ENCODE measurements around the gene RAB8B. TPM values are rescaled to one million over a fixed set of nuclear protein-coding genes. Genes with fewer than 3 reads are reported as not detected.
A peak's percentile ranks its signal among the peaks of the same experiment; 100 is the strongest.
"Not testable (repeated sequence)": the region's sequence is repeated elsewhere in the genome, so short reads cannot be mapped to it uniquely, and the experiment has no call there.

RAB8B gene
- total and polyA plus RNA-seq, 4 donors = 34.4 to 104 (median 53.5) TPM

DNA sequence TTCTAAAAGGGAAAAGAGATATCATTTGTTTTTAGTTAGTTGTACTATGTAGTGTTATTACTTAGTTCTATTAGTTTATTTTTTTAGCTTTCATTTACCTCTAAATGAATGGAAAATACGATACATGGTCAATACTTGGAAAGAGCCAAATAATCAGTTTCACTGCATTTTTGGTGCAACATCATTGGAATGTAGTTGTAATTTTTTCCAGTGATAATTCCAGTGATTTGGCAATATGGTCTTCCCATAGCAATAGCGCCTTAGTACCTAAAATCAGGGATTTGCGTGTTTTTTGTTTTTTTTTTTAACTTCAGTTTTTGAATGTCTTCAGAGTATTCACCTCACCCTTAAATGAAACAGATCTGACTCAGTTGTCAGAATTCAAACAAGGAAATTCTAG lies 41.8 kb downstream of the RAB8B start:
- no peaks in the 10 kb centered on the region for H3K27me3 ChIP-seq (ENCODE audit: control insufficient read depth, insufficient read depth, low read length)
- WGBS (ENCODE audit: insufficient coverage) = no CpG with 5 or more reads among the region's 3 CpGs
- no peaks in the 10 kb centered on the region for H3K36me3 ChIP-seq (ENCODE audit: control insufficient read depth, insufficient read depth, low read length)
- no peak for DNase-seq (ENCODE audit: low read depth in 4 of 6, low spot score in 6 of 6)
- H3K27ac ChIP-seq (ENCODE audit: low read depth, low read length) = no peak overlapping the region
- H3K4me3 ChIP-seq (ENCODE audit: low read depth, low read length) = no peak overlapping the region
- no peaks in the 10 kb centered on the region for H3K9me3 ChIP-seq (ENCODE audit: control insufficient read depth, insufficient read depth, low read length)
- H3K4me1 ChIP-seq (ENCODE audit: control insufficient read depth, insufficient read depth, low read length) = peaks cover 6% of the 10 kb centered on the region

DNA sequence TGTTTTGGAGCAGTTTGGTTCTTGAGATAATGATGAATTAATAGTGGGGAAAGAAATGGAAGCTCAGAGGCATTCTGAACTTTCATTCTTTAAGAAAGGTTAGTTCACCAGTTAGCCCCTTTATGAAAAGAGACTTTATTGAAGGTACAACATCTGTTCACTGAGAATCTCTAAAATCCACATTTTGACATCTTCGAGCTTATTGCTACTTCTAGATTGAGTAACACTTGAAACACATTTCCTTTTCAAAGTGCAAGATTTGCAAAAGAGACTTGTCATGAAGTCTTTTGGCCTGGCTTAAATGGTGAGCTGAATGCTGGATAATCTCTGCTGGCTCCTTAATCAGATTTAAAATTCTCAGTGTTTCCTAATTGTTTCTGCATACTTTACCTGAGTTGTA lies 42.3 kb downstream of the RAB8B start:
- H3K27me3 ChIP-seq (ENCODE audit: control insufficient read depth, insufficient read depth, low read length) = no peaks in the 10 kb centered on the region
- peaks cover 6% of the 10 kb centered on the region for H3K4me1 ChIP-seq (ENCODE audit: control insufficient read depth, insufficient read depth, low read length)
- no CpG with 5 or more reads among the region's 1 CpG for WGBS (ENCODE audit: insufficient coverage)
- no peaks in the 10 kb centered on the region for H3K9me3 ChIP-seq (ENCODE audit: control insufficient read depth, insufficient read depth, low read length)
- no peaks in the 10 kb centered on the region for H3K36me3 ChIP-seq (ENCODE audit: control insufficient read depth, insufficient read depth, low read length)
- DNase-seq (ENCODE audit: low read depth in 4 of 6, low spot score in 6 of 6) = no peak
- no peak overlapping the region for H3K4me3 ChIP-seq (ENCODE audit: low read depth, low read length)
- H3K27ac ChIP-seq (ENCODE audit: low read depth, low read length) = no peak overlapping the region

DNA sequence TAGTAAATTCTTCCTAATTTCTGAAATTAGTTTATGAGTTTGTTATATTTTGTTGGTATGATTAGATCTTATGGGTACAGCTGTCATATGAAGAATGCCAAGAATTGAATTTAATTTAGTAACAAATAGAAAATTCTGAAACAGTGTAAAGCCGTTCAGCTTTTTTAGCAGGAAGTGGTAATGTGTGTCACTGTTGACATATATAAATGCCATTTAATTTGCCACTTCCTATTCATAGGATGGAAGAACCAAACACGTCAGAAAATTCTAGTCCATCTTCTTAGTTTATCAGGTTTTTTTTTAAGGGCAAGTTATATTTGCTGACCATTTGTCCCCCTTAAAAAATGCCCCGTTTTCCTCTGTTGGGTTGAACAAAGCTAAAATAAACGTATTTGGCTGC lies 43.0 kb downstream of the RAB8B start:
- H3K9me3 ChIP-seq (ENCODE audit: control insufficient read depth, insufficient read depth, low read length) = no peaks in the 10 kb centered on the region
- no peaks in the 10 kb centered on the region for H3K27me3 ChIP-seq (ENCODE audit: control insufficient read depth, insufficient read depth, low read length)
- WGBS (ENCODE audit: insufficient coverage) = no CpG with 5 or more reads among the region's 4 CpGs
- no peak overlapping the region for H3K4me3 ChIP-seq (ENCODE audit: low read depth, low read length)
- no peak overlapping the region for H3K27ac ChIP-seq (ENCODE audit: low read depth, low read length)
- no peaks in the 10 kb centered on the region for H3K36me3 ChIP-seq (ENCODE audit: control insufficient read depth, insufficient read depth, low read length)
- no peak for DNase-seq (ENCODE audit: low read depth in 4 of 6, low spot score in 6 of 6)
- H3K4me1 ChIP-seq (ENCODE audit: control insufficient read depth, insufficient read depth, low read length) = peaks cover 6% of the 10 kb centered on the region

DNA sequence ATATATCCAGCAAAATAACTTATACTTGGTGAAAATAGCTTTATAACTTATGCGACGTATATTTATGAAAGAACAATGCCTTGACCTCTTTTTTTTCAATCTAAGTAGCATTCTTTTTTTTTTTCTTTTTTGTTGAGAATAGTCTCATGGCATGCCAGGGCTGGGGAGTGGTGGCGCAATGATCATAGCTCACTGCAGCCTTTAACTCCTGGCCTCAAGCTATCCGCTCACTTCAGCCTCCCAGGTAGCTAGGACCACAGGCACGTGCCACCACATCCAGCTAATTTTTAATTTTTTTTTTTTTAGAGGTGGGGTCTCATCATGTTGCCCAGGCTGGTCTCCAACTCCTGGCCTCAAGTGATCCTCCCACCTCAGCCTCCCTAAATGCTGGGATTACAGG lies 43.5 kb downstream of the RAB8B start:
- no peak for DNase-seq (ENCODE audit: low read depth in 4 of 6, low spot score in 6 of 6)
- H3K27ac ChIP-seq (ENCODE audit: low read depth, low read length) = no peak overlapping the region
- no peaks in the 10 kb centered on the region for H3K9me3 ChIP-seq (ENCODE audit: control insufficient read depth, insufficient read depth, low read length)
- peaks cover 6% of the 10 kb centered on the region for H3K4me1 ChIP-seq (ENCODE audit: control insufficient read depth, insufficient read depth, low read length)
- H3K36me3 ChIP-seq (ENCODE audit: control insufficient read depth, insufficient read depth, low read length) = no peaks in the 10 kb centered on the region
- no CpG with 5 or more reads among the region's 5 CpGs for WGBS (ENCODE audit: insufficient coverage)
- no peaks in the 10 kb centered on the region for H3K27me3 ChIP-seq (ENCODE audit: control insufficient read depth, insufficient read depth, low read length)
- no peak overlapping the region for H3K4me3 ChIP-seq (ENCODE audit: low read depth, low read length)

DNA sequence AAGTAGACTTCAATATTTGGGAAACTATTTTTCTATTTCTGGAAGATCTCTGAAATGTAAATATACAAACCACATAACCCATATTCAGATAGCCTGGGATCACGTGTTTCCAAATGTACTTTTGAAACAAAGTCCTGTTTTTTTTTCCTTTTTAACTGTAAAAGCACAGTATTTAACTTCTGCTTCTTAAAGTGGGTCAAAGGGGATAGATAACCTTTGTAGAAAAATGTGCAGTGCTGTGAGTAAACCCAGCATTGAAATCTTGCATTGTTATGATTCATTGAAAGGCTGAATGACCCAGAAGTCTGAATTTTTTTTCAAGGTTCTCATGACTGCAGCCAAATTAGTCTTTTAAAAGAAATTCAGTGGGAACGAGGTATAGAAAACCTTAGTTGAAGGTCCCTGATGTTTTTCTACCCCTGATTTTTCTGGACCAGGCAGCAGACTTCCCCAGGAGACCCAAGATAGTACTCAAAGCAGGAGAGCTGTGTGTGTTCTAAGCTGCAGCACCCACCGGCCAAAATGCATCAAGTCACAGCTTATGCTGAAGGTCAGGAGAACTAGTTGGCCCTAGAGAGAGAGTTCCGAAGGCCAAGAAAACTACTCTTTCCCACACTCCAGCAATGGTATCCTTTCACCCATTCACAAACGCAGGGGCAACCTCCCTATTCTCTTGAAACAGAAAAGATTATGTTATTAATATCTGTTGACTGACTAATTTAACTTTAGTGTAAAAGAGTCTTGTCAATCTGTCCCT lies 44.4 kb downstream of the RAB8B start:
- 0% methylated on average over 1 of the region's 5 CpGs for WGBS (ENCODE audit: insufficient coverage)
- Histone ChIP-seq H3K27ac (ENCODE audit: low read depth, low read length) (peak overlapping the region; percentile 89), H3K4me3 (ENCODE audit: low read depth, low read length) (no peak overlapping the region), H3K36me3 (ENCODE audit: control insufficient read depth, insufficient read depth, low read length) (no peaks in the 10 kb centered on the region), H3K4me1 (ENCODE audit: control insufficient read depth, insufficient read depth, low read length) (peaks cover 6% of the 10 kb centered on the region), H3K27me3 (ENCODE audit: control insufficient read depth, insufficient read depth, low read length) (no peaks in the 10 kb centered on the region), H3K9me3 (ENCODE audit: control insufficient read depth, insufficient read depth, low read length) (no peaks in the 10 kb centered on the region)
- DNase-seq (ENCODE audit: low read depth in 4 of 6, low spot score in 6 of 6) = peak in 1 of 6 donors; percentile 25

DNA sequence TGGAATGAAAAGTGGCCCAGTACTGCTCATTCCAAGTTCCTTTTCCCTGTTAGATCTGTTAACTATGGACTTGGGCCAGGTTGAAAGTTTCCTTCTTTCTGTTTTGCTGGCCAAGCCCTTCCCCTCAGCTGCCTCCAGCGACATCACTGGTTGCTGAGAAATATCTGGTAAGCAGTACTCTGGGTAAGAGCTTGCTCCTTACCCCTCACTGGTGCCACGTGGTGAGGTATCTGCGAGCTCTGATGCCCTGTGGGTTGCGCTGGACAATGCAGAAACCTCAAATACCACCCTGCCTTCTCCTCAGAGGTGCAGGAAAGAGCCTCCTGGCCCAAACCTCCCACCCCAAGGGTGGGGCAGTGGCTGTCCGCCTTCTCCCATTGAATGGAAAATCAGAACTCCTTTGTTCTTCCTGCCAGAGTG lies 45.1 kb downstream of the RAB8B start:
- H3K4me1 ChIP-seq (ENCODE audit: control insufficient read depth, insufficient read depth, low read length) = peaks cover 6% of the 10 kb centered on the region
- no peak overlapping the region for H3K4me3 ChIP-seq (ENCODE audit: low read depth, low read length)
- WGBS (ENCODE audit: insufficient coverage) = 81% methylated on average over 5 of the region's 5 CpGs
- H3K36me3 ChIP-seq (ENCODE audit: control insufficient read depth, insufficient read depth, low read length) = no peaks in the 10 kb centered on the region
- peak overlapping the region; percentile 89 for H3K27ac ChIP-seq (ENCODE audit: low read depth, low read length)
- H3K9me3 ChIP-seq (ENCODE audit: control insufficient read depth, insufficient read depth, low read length) = no peaks in the 10 kb centered on the region
- no peaks in the 10 kb centered on the region for H3K27me3 ChIP-seq (ENCODE audit: control insufficient read depth, insufficient read depth, low read length)
- peak in 1 of 6 donors; percentile 74 for DNase-seq (ENCODE audit: low read depth in 4 of 6, low spot score in 6 of 6)

DNA sequence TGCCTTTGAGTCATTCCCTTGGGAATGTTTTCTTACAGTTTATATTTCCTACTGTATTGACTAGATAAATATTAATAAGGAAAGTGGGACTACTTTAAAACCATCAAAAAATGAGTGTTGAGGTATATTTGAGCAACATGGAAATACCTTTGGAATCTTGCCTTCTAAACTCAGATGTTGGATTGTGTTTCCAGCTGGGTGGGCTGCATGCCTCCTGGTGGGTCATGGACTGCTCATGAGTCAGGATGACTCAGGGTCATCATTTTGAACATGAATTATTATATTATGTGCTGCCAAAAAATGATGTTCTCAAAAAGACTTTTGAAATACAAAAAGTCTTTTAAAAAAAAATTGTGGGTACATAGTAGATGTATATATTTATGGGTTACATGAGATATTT lies 46.9 kb downstream of the RAB8B start:
- peaks cover 6% of the 10 kb centered on the region for H3K4me1 ChIP-seq (ENCODE audit: control insufficient read depth, insufficient read depth, low read length)

DNA sequence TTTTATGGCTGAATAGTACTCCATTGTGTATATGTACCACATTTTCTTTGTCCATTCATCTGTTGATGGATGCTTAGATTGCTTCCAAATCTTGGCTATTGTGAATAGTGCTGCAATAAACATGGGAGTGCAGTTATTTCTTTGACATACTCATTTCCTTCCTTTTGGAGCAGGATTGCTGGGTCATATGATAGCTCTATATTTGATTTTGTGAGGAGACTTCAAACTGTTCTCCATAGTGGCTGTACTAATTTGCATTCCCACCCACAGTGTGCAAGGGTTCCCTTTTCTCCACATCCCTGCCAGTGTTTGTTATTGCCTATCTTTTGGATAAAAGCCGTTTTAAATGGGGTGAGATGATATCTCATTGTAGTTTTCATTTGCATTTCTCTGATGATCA lies 47.7 kb downstream of the RAB8B start:
- not testable (repeated sequence) for H3K4me1 ChIP-seq (ENCODE audit: control insufficient read depth, insufficient read depth, low read length); H3K27me3 ChIP-seq (ENCODE audit: control insufficient read depth, insufficient read depth, low read length); H3K4me3 ChIP-seq (ENCODE audit: low read depth, low read length); H3K36me3 ChIP-seq (ENCODE audit: control insufficient read depth, insufficient read depth, low read length); H3K9me3 ChIP-seq (ENCODE audit: control insufficient read depth, insufficient read depth, low read length); DNase-seq (ENCODE audit: low read depth in 4 of 6, low spot score in 6 of 6); H3K27ac ChIP-seq (ENCODE audit: low read depth, low read length)
- WGBS (ENCODE audit: insufficient coverage) = no CpG with 5 or more reads among the region's 1 CpG

More for the DNA sequence above, 46.9 kb downstream of the RAB8B start:
- Histone ChIP-seq H3K36me3 (ENCODE audit: control insufficient read depth, insufficient read depth, low read length) (no peaks in the 10 kb centered on the region), H3K27me3 (ENCODE audit: control insufficient read depth, insufficient read depth, low read length) (no peaks in the 10 kb centered on the region), H3K27ac (ENCODE audit: low read depth, low read length) (no peak overlapping the region), H3K9me3 (ENCODE audit: control insufficient read depth, insufficient read depth, low read length) (no peaks in the 10 kb centered on the region), H3K4me3 (ENCODE audit: low read depth, low read length) (no peak overlapping the region)
- DNase-seq (ENCODE audit: low read depth in 4 of 6, low spot score in 6 of 6) = no peak

DNA sequence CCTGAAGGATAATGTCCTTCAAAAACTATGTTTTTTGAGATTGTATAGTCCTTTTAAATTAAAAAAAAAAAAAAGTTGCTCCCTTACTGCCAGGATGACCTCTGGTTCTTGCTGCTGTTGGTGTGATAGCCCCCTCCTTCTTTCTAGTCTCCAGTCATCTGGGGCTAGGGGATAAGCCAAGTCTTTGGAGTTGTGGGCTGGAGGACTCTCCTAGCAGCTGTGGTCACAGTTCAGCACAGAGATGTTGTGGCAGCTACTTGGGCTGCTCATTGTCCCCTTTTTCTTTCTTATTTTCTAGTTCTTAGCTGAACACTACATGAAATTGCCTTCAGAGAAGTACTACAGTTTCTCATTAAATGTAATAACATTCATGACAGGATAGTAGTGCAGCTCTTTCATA lies 48.8 kb downstream of the RAB8B start:
- no peak overlapping the region for H3K4me3 ChIP-seq (ENCODE audit: low read depth, low read length)
- H3K27me3 ChIP-seq (ENCODE audit: control insufficient read depth, insufficient read depth, low read length) = no peaks in the 10 kb centered on the region
- H3K36me3 ChIP-seq (ENCODE audit: control insufficient read depth, insufficient read depth, low read length) = no peaks in the 10 kb centered on the region
- no peaks in the 10 kb centered on the region for H3K9me3 ChIP-seq (ENCODE audit: control insufficient read depth, insufficient read depth, low read length)
- DNase-seq (ENCODE audit: low read depth in 4 of 6, low spot score in 6 of 6) = no peak
- no peak overlapping the region for H3K27ac ChIP-seq (ENCODE audit: low read depth, low read length)
- H3K4me1 ChIP-seq (ENCODE audit: control insufficient read depth, insufficient read depth, low read length) = peaks cover 6% of the 10 kb centered on the region

DNA sequence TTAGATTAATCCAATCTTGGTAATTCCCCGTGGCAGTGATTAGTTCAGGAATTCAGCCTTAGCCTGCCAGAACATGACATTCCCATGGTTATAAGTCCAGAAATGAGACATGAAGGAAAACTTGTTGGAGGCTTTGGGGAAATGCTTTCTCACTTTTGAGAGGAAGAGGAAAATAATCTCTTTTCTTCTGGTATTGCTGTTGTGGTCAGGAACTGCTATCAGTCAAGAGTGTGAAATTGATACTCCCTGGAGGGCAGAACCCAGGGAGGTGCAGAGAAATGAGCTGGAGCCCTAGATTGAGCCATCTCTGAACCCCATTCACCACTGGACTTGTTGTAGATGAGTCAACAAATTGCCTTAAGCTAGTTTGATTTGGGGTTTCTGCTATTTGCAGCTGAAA lies 49.4 kb downstream of the RAB8B start:
- Histone ChIP-seq H3K9me3 (ENCODE audit: control insufficient read depth, insufficient read depth, low read length) (no peaks in the 10 kb centered on the region), H3K4me3 (ENCODE audit: low read depth, low read length) (no peak overlapping the region), H3K36me3 (ENCODE audit: control insufficient read depth, insufficient read depth, low read length) (no peaks in the 10 kb centered on the region), H3K4me1 (ENCODE audit: control insufficient read depth, insufficient read depth, low read length) (peaks cover 6% of the 10 kb centered on the region), H3K27me3 (ENCODE audit: control insufficient read depth, insufficient read depth, low read length) (no peaks in the 10 kb centered on the region), H3K27ac (ENCODE audit: low read depth, low read length) (no peak overlapping the region)
- DNase-seq (ENCODE audit: low read depth in 4 of 6, low spot score in 6 of 6) = no peak
- WGBS (ENCODE audit: insufficient coverage) = 67% methylated on average over 1 of the region's 1 CpG

Data from spinal cord (tissue), 10 donors.